ENCODE results near the gene HSFX4.
"Not testable (repeated sequence)": the region's sequence is repeated elsewhere in the genome, so short reads cannot be mapped to it uniquely, and the experiment has no call there.

The HSFX4 gene

DNA sequence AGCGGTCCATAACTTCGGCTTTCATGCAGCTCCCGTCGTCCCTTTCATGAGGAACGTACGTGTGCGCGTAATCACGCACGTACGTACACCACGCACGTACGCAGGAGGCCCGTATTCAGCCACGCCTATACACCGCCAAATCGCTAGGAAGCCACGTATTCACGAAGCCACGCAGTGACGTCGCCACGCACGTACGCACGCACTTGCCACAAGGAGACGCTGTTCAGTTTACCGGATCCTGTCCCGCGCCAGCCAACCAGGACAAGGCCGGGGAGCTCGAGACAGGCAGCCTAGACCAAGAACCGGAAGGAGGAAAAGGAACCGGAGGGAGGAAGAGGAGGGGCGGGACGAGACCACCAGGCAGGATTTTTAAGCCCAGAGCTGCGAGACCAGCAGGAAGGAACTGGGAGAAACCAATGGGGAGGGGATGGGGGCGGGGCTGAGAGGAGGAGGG lies 9.1 kb downstream of the HSFX4 start, which contains the start of gene EOLA2:
TSS of gene EOLA2 (minus strand) at position 65 of the 454 bp plus-strand sequence. CDS start 4,617 bp downstream, outside the sequence.
- peak; percentile 95 for DNase-seq

DNA sequence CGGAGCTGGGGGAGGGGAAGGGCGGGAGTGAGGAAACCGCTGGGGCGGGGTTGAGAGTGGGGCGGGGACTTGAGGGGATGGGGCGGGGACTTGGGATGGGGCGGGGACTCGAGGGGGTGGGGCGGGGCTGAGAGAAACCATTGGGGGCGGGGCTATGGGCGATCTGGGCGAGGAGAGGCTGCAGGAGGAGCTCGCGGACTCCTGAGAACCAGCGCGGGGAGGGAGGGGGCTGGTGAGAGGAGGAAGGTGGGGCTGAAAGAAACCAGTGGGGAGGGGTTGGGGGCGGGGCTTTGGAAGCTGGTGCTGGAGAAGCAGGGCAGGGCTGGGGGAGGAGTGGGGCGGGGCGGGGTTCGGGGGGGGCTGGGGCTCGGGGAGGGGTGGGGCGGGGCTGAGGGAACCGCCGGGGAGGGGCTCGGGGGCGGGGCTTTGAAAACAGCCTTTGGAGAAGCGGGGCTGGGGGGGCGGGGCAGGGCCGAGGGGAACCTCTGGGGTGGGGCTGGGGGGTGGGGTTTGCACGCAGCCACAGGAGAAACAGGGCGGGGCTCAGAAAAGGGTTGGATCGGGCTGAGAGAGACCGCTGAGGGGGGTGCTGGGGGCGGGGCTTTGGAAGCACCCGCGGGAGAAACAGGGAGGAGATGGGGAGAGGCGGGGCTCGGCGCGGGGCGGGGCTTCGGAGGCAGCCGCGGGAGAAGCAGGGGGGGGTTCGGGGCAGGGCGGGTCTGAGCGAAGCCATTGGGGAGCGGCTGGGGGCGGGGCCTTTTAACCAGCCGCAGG lies 9.7 kb downstream of the HSFX4 start:
- peak; percentile 89 for DNase-seq

DNA sequence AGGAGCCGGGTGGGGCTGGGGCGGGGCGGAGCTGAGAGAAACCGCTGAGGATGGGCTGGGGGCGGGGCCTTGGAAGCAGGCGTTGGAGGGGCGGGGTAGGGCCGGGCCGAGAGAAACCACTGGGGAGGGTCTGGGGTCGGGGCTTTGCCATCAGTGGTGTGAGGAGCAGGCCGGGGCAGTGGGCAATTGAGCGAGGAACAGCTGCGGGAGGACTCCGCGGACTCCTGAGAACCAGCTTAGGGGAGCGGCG lies 10.2 kb downstream of the HSFX4 start:
- no peak for DNase-seq

DNA sequence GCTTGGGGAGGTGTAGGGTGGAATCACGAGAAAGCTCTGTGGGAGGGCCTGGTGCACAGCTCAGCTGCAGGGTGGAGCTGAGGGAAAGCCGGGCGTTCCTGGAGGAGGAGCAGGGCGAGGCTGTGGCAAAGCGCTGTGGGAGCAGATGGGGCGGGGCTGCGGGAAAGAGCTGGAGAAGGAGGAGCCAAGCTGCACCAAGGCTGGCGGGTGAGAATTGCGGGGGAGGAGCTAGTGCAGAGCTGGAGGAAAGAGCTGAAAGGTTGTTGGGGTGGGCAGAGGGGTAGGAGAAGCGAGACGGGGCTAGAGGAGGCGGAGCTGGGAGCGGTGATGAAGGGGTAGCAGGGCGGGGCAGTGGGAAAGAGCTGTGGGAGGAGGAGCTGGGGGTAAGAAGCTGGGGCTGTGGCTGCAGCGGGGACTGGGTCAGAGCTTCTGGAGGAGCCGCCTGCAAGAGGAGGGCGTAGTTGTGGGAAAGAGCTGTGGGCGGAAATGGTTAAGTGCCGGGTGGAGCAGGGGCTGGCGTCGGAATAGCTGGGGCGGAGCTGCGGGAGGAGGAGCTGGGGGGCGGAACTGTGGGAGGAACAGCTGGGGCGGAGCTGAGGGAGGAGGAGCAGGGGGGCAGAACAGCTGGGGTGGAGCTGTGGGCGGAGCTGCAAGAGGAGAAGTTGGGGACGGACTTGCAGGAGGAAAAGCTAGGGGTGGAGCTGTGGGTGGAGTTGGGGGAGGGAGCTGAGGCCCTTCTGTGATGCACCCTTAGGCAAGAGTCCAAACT lies 10.7 kb downstream of the HSFX4 start:
- DNase-seq = peak; percentile 87

DNA sequence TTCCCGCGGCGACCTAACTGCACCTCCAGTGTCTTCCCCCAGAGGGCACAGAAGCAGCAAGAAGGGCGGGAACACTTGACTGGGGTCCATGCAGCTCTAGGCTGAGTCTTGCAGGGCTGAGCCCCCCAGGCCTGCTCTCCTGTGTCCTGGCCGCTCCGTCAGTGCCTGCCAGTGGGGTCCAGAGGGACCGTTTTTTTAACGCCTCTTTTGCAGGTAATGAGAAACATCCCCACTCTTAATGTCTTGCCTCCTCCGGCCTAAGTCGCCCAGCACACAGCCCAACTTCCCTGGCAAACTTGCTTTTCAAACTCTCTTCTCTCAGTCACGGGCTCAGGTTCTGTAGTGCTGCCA lies 11.3 kb downstream of the HSFX4 start:
- not testable (repeated sequence) for DNase-seq

DNA sequence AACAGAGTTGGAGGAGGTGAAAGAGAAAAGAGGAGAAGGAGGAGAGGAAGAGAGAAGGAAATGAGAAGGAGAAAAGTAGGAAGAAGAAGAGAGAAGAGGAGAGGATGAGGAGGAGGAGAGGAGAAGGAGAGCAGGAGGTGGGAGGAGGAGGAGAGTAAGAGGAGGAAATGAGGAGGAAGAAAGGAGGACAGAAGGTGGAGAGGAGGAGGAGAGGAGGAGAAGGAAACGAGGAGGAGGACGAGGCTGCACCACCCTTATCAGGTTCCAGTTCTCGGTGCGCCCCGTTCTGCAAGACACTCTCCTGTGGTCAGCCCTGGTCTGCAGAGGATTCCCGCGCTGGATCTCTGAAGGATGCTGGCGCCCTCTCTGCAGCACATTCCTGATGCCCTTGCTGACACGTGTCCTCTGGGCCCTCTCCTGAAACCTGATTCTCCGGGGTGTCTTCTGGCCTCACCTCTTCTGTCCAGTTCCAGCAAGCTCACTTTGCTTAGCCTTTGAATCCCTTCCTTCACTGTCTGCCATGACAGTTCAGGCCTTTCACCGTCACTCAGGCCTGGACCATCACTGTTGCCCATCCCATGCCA lies 15.8 kb downstream of the HSFX4 start:
- not testable (repeated sequence) for DNase-seq

DNA sequence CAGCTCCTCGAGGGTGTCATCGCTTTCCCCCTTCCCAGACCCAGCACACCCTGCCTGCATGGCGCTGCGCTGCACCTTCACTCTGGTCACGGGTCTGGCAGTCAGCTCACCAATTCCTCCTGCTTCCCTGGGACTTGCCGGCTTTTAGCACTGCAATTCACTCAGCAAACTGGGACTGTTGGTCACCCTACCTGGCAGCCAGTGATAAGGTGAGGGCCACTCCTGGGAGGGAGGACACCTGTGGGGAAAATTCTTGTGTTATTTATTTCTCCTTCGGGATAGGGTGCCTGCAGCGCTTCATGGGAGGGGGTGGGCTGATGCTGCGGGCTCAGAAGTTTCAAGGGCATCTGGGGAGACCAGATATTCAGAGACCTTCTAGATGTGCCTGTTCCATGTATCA lies 16.4 kb downstream of the HSFX4 start:
- DNase-seq = not testable (repeated sequence)

DNA sequence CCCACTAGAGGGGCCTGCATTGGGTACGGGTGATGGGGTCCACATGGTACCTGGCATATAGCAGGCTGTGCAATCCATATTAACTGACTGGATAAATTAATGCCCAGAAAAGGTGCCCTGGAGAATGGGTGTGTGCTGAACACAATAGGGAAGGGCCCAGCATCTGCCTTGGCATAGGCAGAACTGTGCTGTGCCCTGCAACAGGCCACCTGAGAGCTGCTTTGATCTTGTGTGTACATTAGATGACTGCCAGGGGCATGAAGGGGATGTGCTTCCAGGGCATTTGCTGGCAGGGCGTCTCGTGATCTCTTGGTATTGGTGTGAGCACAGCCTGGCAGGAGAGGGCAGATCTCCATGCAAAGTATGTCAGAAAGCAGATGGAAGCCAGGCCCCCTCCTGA lies 17.6 kb downstream of the HSFX4 start:
- not testable (repeated sequence) for DNase-seq

DNA sequence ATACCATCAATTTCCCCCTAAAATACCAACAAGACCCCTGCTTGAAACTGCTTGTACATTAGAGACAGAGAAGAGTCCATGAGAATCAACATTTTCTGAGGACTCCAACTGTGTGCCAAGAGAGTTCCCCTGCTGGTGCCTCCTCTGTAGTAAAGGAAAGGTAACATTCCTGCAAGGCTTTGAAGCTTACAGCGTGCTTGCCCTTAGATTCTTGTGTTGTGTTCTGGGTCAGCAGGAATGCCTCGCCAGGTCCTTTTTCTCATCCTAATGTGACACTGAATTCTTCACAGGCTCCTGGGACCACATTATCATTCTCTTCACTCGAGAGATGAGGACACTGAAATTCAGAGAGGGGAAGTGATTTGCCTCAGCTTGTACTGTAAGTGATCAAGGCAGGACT lies 18.6 kb downstream of the HSFX4 start:
- DNase-seq = no peak

DNA sequence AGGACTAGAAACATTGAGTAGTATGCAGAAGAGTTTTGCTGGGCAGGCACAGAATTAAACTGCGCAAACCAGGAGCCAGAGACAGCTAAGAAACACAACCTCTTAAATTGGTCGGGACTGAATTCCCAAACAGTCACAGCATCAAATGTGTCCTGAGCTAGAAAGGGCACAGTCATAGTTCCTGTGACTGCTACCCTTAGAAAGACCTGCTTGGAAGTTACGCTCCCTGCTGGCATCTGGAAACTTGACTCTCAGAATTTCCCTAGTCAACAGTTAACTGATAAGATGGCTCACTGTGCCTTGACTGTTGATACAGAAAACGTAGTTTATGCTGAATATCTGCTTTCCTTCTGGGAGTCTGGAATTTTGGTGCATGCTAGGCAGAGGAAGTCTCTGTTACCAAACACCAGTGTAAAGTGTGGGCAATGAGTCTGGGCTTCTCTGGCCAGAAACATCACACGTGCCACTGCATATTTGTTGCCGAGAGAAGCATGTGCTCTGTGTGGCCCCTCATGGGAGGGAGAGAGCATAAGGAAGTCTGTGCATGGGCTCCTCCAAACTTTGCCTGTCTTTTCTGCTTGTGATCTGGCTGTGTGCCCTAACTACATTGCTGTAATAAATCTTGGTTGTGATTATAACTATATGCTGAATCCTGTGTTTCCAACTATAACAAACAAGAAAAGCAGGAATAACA lies 20.5 kb downstream of the HSFX4 start:
- no peak for DNase-seq

DNA sequence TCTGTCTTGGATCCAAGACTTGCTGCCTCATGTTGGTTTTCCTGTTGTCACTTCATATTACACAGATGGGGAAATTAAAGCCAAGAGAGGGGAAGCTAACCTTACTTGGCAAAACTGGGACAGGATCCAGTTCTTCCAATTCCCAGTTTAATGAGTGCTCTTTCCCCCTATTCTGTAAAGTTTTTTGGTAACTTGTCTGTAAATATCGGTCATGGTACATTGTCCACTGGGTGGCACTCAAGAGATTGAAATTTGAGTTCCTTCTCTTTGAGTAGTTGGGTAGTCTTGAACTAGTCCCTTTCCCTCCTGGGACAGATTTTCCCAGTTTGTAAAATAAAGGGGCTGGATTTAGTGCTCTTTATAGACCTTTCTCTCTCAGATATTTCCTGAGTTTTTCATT lies 21.3 kb downstream of the HSFX4 start:
- DNase-seq = peak; percentile 21

DNA sequence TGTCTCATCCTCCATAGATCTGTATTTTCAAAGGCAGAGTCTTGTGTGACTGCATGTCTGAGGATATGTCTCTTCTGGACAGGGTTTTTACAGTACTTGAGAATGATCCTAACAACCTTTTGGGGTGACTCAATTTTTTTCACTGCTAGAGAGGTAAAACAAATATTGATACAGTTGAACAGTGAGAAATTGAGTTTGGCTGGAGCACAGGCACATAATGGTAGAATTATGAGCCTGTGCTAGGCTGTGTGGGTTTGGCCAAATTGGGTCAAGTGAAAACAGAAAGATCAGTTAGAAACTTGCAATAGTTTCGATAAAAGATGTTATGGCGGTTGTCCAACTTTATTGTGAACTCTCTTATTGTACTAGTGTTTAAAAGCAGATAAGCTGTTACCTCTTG lies 32.2 kb downstream of the HSFX4 start:
- no peak for DNase-seq

DNA sequence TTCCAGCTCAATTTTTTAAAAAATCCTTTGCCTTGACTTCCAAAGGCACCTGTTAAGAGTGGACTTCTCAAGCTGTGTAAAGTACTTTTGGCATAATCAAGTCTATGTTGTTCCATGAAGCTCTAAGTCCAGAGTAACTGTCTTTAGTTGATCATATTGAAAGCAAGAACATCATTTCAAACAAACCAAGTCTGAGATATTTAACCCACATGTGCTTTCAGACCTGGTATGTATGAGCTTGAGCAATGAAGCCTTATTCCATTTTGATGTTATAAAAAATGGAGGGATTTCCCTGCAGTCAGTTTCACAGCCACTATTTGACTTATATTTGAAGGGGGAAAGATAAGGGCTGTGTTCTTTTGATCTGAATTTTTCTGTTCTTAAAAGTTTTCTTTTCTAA lies 32.6 kb downstream of the HSFX4 start:
- no peak for DNase-seq

DNA sequence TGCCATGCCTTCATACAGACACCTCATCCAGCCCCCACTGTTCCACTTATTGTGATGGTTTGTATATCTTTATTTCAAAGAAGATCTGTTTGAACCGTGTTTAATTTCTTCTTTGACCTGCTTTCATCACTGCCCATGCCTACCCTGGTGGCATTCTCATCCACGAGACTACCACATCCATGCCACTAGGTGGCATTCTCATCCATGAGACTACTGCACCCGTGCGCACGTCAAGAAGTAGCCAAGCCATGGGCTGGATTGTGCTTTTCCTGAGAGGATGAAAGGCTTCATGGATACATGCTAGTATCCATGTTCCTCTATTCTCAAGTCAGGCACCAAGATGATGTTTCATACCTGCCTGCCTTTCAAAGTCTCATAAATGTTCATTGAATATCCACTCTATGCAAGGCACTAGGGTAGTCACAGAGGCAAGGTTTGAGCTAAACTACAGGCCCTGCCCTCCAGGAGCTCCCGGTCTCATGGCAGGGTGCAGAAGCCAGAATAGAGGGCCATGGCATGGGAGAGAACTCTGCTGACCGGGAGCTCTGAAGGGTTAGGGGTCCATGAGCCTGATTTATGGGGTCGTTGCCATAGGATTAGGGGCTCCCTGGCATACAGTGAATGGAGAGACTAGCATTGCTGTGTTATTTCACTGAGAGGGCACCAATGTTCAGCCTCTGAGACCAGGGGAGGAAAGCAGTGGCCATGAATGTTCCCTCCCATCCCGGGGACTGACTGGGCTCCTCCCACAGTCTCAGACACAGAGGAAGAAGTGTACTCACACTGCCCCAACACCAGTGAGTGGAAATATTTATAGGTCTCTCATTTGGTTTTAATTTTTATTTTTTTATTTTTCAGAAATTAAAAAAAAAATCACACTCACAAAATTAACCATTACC lies 33.7 kb downstream of the HSFX4 start:
- peak; percentile 45 for DNase-seq

DNA sequence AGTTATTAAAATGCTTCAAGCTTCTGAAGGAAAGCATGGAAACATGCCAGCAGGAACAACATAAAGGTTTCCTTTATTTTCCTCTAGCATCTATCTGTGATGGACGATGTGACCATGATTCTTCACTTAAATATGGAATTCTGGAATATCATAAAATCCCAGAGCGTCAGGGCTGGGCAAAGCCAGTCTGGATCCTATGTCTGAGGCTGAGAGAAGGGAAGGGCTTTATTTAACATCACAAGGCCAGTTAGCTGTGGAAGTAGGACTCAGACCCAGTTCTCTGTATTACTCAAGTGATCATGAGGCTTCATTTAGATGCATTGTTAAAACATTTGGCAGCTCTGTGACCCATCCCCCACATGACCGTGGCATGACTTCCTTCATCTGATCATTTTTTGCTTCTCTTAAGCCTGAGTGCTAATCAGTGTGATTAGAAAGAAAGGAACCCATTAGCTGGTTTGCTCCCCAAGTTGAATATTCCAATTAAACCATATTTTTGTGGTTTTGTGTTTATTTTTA lies 49.8 kb downstream of the HSFX4 start:
- DNase-seq = no peak

Data from NCI-H1694 treated with DMSO at 0.1 percent for 48 hours (cell line).